Cerebellar cortex (tissue), 1 donor: ENCODE results near the gene PCSK9.
"Not testable (repeated sequence)": the region's sequence is repeated elsewhere in the genome, so short reads cannot be mapped to it uniquely, and the experiment has no call there.

Source experiments
- DNase-seq: peaks from one replicate; pipeline ENCODE4 v3.0.0-alpha.2; 2015; ENCODE audit warnings: low spot score

The PCSK9 gene

DNA sequence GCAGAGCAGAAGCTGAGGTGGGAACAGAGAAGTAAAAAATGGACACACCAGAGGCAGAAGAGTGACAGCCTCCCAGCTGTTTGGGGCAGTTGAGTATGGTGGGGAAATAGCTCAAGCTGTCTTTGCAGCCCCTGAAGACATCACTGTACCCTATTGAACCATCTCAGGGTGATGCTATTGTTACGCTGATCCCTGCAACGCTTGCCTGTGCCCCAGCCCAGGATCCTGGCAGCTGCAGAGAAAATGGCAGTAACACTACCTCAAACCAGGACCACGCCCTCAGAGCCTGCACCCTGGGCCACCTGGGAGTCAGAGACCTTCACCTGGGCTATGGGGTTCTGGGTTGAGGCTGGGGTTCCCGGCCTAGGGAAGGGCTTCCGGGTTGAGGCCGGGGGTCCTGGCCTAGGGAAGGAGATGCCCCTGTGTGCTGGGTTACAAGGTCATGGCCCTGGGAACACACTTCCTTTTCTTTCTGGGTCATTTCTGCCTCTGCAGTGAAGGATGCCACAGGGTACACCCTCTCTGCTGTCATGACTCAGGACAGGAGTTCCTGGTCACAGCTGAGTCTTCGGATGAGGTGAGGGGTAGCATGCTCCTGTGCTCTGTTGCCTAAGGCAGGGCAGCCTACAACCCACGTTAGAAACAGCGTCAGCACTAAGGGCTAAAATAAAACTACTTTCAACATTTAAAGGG lies 29.0 kb upstream of the PCSK9 start:
- DNase-seq: no peak

- no peak for DNase-seq
These were observed 28.5 kb upstream of the PCSK9 start for GRCh38 chr1:55010887-55011217.

DNA sequence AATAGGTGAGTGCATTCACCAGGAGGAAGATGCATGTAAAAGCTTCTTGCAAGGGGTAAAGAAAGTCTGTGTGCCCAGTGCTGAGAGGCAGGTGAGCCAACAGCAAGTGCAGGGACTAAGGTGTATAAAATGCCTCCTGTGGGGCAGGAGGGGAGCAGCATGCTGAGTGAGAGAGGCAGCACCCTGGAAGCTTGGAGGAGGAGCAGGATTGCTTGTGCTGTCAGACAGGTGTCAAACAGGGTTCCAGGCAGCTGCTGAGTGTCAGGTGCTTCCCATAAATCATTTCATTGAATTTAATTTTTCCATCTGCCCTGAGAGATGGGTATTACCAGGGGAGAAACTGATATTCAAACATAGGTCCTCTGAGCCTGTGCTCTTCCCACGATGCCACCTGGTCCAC lies 26.7 kb upstream of the PCSK9 start:
- DNase-seq: no peak

DNA sequence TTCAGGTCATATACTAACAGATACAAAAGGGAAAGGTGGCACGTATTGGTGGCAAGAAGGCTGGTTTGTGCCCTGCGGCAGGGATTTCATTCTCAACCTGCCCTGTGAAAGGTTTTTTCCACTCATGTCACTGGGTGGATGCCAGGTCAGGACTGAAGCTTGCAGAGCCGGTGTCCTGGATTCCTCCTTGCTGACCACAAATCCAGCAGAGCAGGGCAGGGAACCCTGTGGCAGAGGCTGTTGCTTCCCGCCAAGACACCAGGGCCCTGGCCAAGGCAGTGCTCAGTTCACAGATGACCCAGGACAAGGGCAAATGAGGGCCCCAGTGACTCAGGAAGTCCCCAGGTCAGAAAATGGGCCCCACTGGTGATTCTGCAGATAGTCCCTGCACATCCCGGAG lies 24.2 kb upstream of the PCSK9 start:
- peak; percentile 93 for DNase-seq

DNA sequence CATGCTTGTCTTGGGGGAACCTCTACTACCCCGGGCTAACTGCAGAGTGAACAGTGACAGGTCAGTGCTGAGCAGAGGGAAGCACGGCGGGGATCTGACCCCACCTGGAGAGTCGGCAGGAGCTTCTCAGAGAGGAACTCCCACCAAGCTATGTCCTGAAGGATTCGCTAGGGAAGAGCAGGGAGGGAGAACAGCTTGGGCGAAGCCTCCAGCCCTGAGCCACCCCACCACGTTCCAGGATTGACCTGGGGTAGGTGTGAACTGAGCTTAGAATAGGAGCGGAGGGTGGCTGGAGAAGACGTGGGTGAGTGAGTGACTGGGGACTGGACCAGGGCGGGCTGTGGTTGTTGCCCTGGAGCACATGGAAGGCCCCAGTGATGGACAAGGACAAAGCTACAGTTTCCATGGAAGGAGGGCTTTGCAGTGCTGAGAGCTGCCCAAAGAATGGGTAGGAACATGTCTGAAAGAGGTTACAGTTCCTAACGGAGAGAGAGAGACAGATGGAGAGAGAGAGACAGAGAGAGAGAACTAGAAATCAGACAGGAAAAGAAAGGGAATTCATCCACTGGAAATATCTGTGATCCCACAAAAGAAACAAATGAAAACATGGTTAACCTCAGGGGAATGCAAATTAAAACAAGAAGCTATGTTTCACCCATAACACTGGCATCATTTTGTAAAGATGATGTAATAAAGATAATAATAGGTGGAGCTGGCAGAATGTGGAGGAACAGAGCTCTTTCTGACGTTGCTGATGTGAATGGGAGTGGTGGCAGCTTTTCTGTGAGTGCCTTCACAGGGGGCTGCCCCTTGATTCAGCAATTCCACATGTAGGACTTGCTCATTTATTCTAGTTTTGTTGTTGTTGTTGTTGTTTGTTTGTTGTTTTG lies 23.4 kb upstream of the PCSK9 start:
- no peak for DNase-seq

GRCh38 chr1:55018395-55018794 lies 21.0 kb upstream of the PCSK9 start:
- DNase-seq: no peak

DNA sequence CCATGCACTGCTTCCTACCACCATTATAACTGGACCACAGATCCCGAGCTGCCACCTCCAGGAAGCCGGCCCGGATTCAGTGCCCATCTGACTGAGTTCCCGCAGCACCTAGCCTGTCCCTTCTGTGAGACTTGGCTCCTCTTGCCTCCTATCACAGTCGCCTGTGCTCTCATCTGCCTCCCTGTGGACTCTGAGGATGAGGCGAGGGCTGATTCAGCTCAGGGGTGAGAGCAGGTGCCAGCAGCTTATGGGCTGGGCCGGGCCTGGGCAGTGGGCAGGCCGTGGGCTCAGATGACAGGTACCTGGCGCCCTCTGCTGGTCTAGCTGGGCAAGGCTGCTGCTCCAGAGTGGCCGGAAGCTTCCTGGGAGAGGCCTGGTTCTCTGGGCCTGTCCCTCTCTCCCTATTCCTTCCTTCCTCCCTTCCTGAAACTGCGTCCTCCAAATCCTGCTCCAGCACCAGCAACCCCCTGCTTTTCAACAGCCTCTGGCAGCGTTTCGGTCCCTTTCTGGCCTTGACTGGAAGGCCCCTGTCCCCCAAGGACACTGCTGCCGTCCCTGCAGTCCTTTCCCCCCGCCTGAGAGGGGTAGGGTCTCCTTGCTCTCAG lies 17.3 kb upstream of the PCSK9 start:
- DNase-seq: peak; percentile 89

DNA sequence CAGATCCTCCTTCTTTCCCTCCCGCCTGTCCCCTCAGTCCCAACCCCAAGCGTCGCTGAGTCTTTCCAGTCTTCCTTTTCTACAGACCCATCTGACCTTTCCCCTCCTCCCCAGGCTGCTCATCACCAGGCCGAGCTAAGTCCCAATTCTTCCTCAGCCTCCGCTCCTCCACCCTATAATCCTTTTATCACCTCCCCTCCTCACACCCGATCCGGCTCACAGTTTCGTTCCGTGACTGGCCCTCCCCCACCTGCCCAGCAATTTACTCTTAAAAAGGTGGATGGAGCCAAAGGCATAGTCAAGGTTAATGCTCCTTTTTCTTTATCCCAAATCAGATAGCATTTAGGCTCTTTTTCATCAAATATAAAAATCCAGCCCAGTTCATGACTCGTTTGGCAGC lies 15.2 kb upstream of the PCSK9 start:
- not testable (repeated sequence) for DNase-seq

- DNase-seq: not testable (repeated sequence)
These were observed 12.7 kb upstream of the PCSK9 start for GRCh38 chr1:55026682-55027081.

DNA sequence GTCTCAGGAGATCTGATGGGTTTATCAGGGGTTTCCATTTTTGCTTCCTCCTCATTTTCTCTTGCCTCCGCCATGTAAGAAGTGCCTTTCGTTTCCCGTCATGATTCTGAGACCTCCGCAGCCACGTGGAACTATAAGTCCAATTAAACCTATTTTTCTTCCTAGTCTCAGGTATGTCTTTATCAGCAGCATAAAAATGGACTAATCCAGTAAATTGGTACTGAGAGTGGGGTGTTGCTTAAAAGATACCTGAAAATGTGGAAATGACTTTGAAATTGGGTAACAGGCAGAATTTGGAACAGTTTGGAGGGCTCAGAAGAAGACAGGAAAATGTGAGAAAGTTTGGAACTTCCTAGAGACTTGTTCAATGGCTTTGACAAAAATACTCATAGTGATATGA lies 8.2 kb upstream of the PCSK9 start:
- not testable (repeated sequence) for DNase-seq

GRCh38 chr1:55033265-55033614 lies 6.1 kb upstream of the PCSK9 start:
- no peak for DNase-seq

- DNase-seq: no peak
These were observed 4.7 kb upstream of the PCSK9 start for GRCh38 chr1:55034476-55035133.

DNA sequence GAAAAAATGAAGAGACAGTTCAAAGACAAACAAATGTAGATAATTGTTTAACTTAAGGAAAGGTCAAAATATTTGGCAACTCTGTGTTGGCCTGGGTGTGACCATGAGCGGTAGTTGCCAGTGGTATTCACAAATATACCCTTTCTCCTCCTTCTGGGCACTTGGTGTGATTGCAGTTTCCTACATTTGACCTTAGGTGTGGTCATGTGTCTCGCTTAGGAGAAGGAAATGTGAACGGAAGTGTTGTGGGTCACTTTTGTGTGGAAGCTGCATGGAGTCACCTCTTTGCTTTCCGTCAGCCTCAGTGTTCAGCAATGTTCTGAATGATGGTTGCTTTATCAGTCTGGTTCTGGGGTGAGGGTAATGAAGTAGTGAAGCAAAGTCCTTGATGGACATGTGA lies 3.4 kb upstream of the PCSK9 start:
- no peak for DNase-seq

- DNase-seq: peak; percentile 67
These were observed 1.4 kb upstream of the PCSK9 start for GRCh38 chr1:55037733-55038551.

GRCh38 chr1:55038552-55038838 lies 853 bp upstream of the PCSK9 start:
- no peak for DNase-seq

DNA sequence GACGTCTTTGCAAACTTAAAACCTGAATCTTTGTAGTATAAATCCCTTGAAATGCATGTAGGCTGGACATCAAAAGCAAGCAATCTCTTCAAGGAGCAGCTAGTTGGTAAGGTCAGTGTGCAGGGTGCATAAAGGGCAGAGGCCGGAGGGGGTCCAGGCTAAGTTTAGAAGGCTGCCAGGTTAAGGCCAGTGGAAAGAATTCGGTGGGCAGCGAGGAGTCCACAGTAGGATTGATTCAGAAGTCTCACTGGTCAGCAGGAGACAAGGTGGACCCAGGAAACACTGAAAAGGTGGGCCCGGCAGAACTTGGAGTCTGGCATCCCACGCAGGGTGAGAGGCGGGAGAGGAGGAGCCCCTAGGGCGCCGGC lies 390 bp upstream of the PCSK9 start:
- DNase-seq: no peak

DNA sequence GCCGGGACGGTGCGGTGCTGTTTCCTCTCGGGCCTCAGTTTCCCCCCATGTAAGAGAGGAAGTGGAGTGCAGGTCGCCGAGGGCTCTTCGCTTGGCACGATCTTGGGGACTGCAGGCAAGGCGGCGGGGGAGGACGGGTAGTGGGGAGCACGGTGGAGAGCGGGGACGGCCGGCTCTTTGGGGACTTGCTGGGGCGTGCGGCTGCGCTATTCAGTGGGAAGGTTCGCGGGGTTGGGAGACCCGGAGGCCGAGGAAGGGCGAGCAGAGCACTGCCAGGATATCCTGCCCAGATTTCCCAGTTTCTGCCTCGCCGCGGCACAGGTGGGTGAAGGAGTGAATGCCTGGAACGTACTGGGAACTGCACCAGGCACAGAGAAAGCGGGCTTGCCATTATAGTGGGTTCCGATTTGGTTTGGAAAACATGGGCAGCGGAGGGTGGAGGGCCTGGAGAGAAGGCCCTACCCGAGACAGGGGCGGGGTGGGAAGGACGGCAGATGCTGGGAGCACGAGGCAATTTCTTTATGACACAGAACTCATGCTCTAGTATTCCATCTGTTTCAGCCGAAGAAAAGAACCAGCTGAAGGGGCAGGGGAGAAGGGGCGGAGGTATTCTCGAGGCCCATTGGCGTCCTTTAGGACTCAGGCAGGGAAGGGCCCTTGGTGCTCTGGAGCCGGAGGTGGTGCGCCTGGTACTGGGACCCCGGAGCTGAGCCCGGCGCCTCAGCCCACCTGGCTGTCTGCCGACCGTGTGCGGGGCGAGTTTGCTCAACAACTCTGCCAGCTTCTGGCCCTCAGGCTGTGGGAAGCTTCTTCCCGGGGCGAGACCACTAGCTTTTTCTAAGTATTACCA lies 960 bp downstream of the PCSK9 start:
- peak; percentile 43 for DNase-seq

DNA sequence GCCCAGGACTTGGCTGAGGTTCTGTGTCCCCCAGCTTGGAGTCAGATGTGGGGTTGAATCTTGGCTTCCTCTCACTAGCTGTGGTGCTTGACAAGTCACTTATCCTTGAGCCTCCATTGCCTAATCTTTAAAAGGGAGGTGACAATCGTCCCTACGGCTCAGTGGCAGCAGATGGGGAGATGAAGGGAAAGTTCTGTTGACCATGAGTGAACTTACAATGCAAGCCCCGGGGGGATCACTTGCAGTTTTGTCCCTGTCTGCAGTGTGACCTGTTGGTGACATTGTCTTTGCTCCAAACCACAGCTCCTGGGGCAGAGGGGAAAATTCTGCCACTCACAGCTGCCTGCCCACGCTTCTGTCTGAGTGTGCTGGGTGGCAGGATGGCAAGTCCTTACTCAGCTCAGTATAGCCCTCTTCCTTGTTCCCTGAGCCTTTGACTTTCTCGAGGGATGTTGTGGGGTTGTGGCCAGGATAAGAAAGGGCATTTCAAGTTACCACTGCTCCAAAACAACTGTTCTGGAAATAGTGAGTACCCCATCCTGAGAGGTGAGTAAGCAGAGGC lies 1.7 kb downstream of the PCSK9 start:
- DNase-seq: no peak

DNA sequence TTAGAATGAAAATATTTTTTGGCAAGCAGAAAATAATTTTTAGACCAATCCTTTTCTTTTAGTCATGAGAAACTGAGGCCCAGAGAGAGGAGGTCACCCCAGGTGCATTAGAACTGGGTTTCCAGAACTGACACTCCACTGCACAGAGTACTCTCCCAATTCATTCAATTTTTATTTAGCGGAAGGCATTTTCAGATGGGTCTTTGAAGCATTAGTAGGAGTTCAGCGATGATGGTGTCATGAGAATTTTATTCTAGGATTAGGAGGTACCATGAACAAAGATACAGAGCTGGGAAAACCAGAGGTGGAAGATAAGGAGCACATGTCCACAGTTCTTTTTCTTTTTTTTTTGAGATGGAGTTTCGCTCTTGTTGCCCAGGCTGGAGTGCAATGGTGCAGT lies 2.3 kb downstream of the PCSK9 start:
- no peak for DNase-seq

GRCh38 chr1:55043011-55043410 lies 3.7 kb downstream of the PCSK9 start:
- no peak for DNase-seq

GRCh38 chr1:55043726-55044125 lies 4.4 kb downstream of the PCSK9 start:
- DNase-seq: no peak
